HL-60/S4 treated with phorbol 12-myristate 13-acetate at 8.2 ng/mL for 4 days and 3 days (cell line): ENCODE data around the gene PTPRN2.
"Not testable (repeated sequence)": the region's sequence is repeated elsewhere in the genome, so short reads cannot be mapped to it uniquely, and the experiment has no call there.

ENCODE experiments used
- in situ Hi-C: fragments of 300-500 bp; cut with MboI; formaldehyde crosslinking; loops from 2 replicates; pipeline ENCODE4 v1.15.0; 2022; ENCODE audit warnings: low sequenced_read_pairs

Gene PTPRN2

DNA sequence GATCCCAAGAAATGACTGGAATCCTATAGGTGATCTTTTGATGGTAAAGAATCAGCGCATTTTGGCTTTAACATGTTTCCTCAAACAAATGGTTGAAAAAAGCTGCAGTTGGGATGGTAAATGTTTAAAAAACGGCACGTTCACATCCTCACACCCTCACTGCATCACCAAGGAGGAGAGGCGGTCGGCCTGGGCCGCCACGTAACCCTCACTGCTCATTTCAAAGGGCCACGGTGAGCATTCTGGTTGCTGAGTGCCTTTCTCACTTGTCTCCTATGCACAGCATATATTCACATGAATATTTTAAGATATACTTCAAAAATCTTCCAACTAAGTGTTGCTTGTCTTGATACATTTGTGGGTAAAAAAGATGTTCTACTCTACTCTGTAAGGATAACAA is 1017.7 kb downstream of the PTPRN2 start:
- in situ Hi-C loops = no loop called here

DNA sequence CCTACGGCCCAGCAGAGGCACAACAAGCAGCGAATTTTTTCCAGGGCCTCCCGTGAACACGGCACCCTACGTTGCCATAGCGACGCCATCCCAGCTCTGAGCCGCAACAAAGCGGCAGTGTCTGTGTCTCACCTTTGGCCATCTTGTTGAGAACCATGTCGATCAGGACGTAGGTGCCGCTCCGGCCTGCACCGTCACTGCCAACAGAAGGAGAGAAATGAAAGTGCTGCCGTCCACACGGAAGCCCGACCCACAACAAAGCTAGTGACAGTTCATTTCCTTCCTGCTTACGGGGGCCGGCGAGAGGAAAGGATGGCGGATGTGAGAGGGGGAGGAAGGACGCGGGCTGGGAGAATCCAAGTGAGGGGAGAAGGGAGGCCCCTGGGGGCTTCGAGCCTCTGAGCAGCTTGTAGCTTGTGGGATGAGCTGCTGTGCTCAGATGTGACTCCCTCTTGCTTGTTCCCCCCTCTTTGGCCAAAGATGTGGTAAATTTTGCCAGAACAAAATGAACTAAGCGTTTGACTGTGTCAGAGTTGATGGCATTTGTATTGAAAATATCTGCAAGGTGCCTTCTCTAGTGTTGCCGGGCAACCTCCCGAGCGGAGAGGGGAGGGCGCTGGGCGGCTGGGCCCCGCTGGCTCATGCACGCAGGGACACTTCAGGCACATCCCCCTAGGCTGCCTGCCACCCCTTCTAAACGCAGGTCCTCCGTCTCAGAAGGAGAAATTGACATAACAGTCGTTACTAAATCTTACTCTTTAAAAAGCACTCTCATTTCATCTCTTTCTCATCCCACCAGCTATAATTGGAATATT is 1018.6 kb downstream of the PTPRN2 start:
- in situ Hi-C loops = no loop called here

DNA sequence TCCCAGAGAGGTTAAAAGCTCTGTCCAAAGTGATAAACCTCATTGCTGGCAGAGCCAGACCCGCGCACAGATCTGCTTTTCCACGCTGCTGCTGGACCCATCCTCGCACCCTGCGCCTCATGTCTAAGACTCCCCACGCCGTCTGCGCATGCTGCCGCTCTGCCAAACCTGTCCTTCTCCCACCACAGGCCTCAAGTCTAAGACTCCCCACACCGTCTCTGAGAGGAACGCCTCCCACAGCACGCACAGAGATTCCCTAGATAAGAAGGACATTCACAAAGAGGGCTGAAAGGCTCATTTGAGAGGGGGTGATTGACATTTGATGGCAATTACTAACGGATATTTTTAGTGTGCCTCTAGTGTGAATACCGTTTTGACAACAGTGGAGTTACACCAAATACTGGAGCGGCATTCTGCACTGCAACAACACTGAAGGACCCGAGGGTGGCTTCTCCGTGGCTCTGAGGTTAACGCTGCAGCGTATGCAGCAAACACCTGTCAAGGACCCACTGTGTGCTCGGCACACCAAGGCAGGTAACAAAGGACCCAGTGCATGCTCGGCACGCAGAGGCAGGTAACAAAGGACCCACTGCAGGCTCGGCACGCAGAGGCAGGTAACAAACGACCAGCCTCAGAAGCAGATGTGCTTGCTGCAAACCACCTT is 1019.4 kb downstream of the PTPRN2 start:
- in situ Hi-C loops = no loop called here

DNA sequence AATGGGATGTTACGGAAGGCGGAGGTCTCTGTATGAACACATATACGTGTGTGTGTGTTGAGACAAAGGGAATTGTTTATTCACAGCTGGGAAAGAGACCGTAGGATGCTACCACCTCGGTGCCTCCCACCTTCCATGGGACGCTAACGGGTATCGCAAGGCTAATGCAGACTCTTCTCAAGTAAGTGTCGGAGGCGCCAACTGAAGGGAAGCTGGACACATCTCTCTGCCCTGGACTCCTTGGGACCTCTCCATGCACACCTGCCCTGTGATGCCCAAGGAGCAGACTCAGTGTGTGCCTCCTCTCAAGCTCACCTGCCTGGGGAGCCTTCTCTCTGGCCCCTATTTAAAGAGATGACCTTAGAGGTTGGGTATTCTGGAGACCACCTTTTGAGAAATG is 1020.0 kb downstream of the PTPRN2 start:
- in situ Hi-C loops = no loop called here

DNA sequence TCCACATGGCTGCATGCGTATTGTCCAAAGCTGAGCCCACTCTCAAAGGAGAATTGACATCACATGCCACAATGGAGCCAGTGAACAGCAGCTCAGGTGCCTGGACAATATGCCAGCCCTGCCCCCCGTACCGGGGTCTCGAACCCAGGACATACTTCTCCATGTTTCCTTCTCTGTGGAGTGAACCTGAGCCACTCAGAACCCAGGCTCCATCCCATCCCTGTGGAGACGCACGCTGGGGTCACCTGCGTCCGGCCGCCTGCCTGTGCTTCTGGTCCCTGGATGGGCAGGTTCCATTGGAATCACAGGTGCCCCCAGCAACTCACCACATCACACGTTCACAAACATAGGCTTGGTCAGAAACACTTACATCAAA is 1021.0 kb downstream of the PTPRN2 start:
- in situ Hi-C loops = no loop called here

DNA sequence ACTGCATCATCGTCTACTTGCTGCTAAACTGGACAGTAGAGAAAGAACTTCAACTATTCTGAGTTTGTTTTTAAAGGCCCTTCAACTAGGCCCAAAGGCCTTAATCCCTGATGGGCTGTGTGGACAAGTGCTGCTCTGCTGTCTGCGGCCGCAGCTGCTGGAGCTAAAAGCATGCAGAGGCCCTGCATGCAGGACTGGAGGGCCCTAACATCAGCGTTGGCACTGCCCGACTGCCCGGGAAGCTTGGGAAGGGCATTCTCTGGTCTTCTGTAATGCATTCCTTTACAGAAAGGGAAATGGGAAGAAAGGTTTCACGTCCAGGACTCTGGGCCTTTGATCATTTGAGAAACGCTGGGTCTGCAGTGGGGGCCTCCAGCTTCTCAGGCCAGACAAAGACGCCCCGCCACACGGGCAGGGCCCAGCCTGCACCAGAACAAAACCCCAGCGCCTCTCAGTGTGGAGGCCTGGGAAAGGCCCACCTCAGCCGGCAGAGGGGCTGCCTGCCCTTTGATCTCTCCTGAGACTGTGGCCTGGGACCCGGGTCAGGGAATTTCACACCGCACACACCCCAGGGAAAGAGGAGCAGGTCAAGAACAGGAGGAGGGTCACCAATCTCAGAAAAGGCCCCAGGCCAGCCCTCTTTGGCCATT is 1021.5 kb downstream of the PTPRN2 start:
- in situ Hi-C loops = no loop called here

DNA sequence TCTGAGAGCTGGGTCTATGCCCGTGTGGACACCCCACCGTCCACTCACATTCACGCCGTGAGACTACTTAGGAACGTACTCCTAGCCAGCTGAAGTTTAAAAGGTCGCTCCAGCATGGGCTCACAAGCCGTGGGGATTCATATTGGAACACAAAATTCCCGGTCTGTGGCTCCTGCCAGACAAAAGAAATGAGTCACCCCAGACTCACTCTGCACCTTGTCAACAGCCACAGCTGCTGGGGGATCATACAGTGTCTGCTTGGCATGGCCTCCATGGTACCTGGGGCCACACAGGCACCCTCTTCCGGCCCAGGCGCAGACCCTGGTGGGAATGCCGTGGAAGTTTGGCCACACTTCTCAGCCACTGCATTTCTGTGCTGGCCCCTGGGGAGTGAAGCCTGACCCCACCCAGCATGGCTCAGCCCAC is 1022.4 kb downstream of the PTPRN2 start:
- in situ Hi-C loops = no loop called here

DNA sequence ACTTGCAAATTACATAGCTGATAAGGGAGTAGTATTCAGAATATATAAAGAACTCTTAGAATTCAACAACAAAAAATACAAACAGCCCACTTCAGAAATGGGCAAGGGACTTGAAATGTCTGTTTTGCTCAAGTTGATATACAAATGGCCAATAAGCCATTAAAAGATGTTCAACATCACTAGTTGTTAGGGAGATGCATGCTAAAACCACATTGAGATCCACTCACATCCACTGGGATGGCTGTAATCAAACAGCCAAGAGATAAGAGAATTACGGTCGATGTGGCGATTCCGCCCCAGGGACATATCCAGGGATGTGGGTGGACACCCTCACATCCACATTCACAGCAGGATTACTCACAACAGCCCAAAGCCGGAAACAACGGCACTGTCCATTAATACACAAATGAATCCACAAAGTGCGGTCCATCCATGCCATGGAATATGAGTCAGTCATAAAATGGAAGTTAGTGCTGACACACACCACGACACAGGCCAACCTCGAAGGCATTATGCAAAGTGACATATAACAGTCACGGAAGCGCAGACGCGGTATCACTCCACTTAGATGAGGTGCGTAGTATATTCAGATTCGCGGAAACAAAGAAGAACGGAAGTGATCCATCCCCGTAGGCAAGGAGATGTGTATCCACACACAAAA is 1023.0 kb downstream of the PTPRN2 start:
- in situ Hi-C loops = no loop called here

DNA sequence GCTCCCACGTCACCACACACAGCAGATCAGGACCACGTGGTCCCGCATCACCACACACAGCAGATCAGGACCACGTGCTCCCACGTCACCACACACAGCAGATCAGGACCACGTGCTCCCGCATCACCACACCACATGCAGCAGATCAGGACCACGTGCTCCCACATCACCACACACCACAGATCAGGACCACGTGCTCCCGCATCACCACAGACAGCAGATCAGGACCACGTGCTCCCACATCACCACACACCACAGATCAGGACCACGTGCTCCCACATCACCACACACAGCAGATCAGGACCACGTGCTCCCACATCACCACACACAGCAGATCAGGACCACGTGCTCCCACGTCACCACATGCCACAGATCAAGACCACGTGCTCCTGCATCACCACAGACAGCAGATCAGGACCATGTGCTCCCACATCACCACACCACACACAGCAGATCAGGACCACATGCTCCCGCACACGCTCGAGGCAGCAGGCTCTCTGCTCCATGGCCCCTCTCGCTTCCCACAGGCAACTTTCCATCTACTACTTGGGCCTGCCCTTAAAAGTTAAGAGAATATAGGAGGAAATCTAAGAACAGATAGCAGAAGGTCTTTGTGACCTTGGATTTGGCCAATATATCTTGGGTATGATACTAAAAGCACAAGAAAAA is 1024.0 kb downstream of the PTPRN2 start:
- in situ Hi-C loops = not testable (repeated sequence)

DNA sequence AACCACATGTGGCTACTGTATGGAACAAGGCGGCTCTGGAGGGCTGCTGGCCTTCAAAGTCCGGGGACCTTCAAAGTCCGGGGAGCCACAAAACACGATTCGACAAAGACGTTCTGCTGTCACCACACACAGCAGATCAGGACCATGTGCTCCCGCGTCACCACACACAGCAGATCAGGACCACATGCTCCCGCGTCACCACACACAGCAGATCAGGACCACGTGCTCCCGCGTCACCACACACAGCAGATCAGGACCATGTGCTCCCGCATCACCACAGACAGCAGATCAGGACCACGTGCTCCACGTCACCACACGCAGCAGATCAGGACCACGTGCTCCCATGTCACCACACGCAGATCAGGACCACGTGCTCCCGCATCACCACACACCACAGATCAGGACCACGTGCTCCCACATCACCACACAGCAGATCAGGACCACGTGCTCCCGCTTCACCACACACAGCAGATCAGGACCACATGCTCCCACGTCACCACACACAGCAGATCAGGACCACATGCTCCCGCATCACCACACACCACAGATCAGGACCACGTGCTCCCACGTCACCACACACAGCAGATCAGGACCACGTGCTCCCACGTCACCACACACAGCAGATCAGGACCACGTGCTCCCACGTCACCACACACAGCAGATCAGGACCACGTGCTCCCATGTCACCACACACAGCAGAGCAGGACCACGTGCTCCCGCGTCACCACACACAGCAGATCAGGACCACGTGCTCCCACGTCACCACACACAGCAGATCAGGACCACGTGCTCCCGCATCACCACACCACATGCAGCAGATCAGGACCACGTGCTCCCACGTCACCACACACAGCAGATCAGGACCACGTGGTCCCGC is 1024.9 kb downstream of the PTPRN2 start:
- in situ Hi-C loops = not testable (repeated sequence)

DNA sequence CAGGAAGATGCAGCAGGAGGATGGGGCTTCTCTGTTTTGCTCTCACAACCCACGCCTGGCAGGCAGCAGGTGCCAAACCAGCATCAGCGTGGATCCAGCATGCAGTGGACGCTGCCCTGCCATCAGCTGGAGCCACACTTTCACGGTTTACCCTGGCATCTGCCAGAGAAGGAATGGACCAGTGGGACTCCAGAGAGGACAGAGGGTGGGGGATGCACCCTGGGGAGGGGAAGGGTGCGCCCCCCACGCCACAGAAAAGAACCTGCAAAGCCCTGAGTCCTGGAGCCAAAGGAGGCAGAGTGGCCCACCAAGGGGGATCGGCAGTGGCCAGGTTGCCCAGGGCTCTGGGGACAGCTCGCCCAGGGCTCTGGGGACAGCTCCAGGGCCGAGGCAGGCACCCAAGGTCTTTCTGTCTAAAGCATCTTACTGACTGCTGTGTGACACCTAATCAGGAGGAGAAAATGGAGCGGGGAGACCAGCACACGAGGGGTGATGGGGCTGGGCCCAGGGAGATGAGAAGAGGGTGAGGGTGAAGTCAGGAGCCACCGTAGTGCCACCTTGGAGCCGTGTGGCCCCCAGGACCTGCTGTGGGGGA is 1025.7 kb downstream of the PTPRN2 start:
- in situ Hi-C loops = no loop called here

DNA sequence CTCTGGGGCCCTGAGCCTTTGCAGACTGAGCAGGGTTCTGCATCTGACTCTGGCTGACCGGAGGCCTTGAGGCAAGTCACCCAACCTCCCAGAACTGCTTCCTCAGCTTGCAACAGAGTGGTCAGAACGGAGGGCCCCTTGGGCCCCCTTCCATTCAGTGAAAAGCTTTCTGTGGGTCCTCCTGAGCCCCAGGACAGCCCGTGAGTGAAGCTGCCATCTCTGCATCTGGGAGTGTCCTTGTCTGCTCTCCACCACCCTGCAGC is 1026.2 kb downstream of the PTPRN2 start:
- in situ Hi-C loops = no loop called here

DNA sequence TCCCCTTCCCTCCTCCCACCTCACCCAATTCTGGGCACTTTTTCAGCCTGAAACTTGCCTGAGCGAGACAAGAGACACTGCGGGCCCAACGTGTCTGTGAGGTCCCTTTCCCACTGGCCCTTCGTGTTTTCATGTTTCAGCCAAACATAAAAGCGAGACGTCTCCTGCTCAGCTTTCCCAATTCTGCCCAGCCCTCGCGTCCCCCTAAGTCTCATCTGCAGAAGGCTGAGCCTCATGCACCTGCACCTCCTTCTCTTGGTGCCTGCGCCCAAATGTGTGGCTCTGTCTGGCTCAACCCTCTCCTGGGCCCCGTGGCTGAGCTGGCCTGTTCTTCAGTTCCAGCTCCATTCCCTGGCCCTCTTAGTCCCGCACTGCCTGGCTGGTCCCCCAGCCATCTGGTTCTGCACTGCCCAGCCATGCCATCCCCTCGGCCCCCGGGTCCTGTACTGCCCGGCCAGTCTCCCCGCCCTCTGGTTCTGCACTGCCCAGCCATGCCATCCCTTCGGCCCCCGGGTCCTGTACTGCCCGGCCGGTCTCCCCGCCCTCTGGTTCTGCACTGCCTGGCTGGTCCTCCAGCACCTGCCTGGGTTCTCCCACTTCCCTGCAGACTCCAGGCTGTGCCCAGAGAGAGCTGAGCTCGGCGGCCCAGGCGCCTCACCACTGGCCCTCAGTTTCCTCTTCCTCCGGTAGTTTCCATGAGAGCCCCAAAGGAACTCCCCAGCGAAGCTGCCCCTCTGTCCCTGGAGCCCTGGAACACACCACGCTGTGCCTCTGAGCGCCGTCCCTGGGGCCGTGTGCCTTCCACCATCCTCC is 1026.7 kb downstream of the PTPRN2 start:
- in situ Hi-C loops = no loop called here

DNA sequence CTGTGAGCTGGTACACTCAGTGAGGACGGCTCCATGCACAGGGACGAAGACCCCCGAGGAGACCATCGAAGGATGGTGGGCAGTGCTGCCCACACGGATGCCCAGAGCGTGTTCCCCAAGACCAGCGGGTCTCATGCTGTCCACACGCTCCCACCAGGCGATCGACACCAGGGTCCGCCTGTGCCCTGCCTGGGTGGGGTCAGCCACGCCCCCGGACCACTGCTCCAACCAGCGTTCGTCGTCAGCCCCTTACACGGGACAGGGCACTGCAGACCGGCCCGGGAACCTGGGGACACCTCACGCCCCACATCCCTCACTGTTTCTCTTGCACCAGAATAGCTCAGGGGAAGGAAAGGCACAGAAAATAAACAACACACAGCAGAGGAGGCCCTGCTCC is 1027.4 kb downstream of the PTPRN2 start:
- in situ Hi-C loops = no loop called here

DNA sequence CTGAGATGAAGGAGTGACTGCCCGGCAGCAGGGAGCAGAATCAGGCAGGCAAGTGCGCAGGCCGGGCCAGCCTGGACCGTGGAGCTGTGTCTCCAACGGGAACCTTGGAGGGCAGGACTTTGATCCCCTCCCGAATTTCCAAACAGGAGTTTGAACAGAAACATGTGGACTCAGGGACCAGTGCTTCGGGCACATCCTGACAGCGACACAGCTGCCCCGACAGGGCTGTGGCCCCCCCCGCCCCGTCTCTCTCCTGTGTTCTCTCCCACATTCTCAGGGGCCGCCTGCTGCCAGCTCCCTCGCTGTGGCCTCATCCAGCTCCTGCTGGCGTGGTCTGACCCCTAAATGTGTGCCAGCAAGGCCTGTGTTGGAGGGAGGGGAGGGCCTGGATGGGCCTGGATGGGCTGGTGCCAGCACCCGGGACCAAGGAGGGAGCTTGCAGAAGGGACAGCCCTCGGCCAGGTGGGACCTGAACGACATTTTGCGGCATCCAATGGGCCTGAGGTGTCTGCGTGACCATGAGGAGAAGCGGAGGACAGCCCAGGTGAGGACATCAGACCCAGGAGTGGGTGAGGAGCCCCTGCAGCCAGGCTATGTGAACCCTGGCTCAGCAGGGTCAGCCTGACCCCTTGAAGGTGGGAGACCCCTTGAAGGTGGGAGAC is 1027.9 kb downstream of the PTPRN2 start:
- in situ Hi-C loops = no loop called here

DNA sequence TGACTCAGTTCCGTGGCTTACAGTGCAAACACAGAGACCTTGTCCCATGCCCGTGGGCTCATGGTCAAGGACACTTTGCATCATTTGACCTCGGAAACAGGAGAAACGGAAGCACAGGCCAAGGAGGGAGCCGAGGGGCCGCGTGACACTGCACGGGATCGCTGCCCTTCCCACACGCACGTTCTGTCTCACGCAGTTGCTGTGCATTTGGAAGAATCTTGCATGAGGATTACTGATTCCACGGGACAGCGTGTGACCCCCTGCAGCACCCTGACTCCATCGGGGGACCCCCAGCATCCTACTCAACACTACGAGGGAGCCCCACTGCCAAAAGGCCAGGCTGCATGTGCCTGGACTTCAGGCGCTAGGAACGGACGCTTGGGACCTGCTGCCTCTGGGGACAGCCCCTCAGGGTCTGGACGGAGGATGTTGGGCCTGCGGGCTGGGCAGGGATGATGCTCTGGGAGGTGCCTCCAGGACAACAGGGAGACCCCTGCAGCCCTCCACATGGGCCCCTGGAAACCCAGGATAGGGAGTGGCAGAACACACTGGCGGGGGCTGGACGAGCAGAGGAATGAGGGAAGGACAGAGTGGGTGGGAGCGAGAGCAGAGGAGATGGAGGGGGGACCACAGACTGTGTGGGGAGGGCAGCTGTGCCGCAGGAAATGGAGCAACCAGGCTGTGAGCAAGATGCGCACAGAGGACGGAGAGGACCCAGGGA is 1028.6 kb downstream of the PTPRN2 start:
- in situ Hi-C loops = no loop called here

DNA sequence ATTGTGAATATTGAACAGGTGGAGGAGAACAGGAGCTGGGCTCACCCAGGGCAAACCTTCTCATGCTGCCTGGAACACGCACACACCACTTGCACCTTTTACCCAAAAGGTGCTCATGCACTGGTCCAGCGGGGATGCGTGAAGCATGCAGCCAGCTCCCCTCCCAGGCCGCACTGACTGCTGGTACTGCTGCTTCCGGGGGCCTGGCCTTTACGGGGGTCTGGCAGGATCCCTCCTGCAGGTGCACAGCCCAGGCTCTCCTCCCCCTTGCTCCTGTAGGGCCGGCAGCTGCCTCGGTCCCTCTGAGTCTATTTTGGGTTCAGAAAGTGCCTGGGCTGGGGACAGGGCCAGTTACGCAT is 1029.1 kb downstream of the PTPRN2 start:
- in situ Hi-C loops = no loop called here

DNA sequence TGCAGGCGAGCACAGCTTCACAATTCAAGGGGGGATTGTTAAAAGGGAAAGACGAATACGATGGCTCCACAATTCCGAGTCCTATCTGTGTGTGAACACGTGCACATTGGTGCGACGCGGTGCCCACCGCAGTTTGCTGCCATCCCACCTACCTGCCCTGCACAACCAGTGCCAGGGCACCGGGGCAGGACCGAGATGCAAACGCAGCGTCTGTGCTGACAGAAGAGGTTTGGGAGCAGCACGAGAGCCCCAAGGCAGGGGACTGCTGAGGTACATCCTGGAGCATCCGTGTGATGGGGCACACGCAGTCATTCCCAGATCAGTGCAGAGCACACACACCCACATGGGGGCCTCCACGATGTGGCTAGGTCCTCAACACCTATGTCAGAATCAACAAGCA is 1029.6 kb downstream of the PTPRN2 start:
- in situ Hi-C loops = no loop called here
